GM18867 (cell line): ENCODE measurements around the gene EZH1.

Experiments
- ATAC-seq: cut with Tn5 transposase; IDR thresholded peaks from one replicate; pipeline ENCODE4 v1.9.1; 2021; ENCODE audit warnings: mild to moderate bottlenecking, moderate library complexity; ENCODE audit not compliant: unreplicated experiment

The EZH1 gene

DNA sequence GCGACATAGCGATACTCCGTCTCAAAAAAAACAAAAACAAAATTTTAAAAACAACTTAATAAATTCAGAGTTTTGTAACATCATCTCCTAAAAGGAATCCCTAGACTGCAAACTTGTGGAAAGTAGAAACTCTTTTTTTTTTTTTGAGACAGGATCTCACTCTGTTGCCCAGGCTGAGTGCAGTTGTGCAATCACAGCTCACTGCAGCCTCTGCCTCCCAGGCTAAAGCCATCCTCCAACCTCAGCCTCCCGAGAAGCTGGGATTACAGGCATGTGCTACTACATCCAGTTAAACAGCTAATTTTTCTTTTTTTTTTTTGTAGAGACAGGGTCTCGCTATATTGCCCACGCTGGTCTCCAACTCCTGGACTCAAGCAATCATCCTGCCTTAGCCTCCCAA, 19.7 kb downstream of the EZH1 start:
- ATAC-seq: no peak

DNA sequence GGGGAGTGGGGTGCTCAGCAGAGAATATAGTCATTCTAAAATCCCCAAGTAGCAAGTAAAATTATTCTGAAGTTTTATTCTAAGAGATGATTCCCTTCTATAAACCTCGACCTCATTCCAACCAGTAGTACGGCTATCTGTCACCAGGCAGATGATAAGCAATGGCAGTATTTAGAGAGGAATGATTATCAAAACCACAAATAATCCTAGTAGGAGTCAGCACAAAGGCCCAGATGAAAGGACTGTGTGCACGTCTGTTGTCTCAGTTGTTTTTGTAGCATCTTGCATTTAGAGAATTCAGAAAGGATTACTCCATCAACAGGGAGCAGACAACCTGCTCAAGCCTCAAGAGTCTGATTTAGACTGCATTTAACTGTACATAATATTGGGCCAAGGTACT, 21.2 kb downstream of the EZH1 start:
- ATAC-seq: no peak

DNA sequence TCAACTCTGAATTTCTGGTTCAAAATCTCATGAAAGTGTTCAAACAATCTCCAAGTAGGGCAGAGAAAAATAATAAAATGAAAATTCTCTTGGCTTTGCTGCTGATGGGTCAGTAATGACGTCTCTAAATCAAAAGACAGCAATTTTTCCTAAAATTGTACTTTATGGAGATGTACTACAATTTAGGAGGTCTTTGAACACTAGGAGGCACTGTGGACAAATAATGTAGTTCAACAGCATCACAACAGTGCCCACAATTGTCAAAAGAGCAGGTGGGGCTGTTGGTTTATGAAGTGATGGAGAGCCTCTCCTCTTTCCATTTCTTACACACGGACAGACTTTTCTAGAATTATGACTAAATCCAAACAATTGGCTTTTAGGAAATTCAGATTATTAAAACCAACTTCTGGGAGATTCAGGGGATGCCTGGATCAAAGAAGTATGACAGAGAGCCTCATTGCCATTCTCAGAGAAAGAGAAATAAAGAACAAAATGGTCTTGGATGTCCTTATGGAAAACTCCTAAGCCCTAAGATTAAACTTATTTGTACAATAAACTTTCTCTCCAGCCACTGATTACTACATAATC, 23.8 kb downstream of the EZH1 start:
- no peak for ATAC-seq

DNA sequence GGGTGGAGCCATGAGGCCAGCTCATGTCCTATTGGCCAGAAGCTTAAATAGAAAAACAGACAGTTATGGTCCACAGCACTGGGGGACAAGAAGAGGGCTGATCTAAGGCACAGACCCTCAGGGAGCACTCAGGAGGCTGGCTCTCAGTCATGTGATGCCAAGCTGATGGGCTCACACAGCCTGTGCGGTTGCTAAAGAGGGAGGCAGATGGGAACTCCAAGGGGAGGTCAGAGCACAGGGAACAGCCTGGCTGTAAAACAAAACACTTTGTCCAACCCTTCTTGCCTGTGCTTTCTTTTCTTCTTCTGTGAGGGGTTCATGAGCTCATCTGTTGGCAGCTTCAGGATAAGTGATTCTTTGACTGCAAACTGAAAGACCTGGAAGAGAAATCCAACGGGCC, 35.3 kb downstream of the EZH1 start:
- ATAC-seq: no peak

DNA sequence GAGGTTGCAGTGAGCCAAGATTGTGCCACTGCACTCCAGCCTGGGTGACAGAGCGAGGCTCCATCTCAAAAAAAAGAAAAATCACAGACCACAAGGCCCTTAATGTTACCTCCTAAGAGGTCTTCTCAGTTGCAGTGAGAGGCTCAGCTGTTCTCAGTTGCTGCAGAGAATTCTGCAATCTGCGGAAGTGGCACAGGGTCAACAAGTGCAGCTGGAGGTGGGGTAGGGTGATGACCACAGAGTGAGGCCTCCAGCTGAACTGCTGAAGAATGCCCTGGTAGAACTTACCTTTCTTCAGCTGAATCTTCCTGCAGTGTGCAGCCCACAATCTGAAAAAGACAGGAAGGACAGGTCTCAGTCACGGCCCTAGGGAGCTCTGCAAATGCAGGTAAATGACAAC, 36.3 kb downstream of the EZH1 start:
- ATAC-seq: no peak

DNA sequence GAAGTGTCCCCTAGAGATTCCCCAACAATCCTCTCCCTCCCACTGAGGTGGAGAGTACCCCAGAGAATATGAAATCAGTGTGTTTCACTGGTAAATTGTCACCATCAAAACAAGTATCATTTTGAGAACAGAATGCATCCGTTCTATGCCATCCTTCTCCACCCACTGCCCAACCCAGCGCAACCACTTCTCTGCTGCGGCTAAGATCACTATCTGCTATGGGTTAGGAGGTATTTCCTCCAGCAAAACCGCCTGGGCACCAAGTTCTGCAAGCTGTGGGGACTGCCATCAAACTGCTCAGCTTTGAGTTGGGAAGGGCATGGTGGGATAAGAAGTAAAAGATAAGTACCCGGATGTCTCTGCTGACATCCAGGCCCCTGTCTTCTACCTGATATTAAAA, 38.1 kb downstream of the EZH1 start:
- ATAC-seq: no peak

DNA sequence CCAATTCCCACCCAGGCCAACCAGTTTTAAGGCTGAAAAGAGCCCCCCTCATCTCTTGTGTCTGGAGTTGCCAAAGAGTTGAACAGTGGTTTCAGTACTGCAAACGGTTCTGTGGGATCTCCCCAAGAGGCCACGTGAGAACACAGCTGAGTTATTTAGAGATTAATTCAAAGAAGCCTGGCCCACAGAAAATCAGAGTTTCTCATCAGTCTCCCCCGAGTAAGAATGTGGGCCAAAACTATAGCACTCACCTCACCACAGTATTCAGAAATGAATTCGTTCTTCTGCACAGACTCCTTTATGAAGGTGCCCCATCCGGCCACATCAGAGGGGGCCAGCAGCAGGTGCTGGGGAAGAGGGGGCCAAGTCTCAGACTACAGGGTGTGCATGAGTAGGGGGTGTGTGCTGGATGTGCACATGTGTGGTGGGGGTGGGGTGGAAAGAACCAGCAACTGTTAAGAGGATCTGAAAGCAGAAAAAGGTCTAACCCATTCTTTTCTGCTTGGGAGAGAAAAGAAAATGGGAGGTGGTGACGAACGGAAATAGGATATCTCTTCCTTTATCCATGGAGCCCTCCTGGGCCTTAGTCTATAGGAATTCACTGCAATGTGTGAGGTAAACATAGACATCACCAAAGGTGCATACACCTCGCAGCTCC, 39.9 kb downstream of the EZH1 start:
- ATAC-seq: peak; percentile 71

DNA sequence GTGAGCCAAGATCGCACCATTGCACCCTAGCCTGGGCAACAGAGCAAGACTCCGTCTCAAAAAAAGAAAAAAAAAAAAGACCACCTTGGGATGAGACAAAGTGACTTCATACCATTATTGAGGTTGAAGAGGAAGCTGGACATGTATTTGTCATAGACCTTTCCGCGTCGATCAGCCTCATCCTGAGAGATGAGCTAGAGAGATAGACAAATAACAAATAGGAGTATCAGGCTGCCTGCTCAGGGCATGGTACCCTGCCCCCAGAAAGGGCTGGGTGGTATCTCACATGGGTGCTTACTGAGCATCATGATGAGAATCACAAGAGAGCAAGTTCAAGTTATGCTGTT, 40.4 kb downstream of the EZH1 start:
- ATAC-seq: no peak

DNA sequence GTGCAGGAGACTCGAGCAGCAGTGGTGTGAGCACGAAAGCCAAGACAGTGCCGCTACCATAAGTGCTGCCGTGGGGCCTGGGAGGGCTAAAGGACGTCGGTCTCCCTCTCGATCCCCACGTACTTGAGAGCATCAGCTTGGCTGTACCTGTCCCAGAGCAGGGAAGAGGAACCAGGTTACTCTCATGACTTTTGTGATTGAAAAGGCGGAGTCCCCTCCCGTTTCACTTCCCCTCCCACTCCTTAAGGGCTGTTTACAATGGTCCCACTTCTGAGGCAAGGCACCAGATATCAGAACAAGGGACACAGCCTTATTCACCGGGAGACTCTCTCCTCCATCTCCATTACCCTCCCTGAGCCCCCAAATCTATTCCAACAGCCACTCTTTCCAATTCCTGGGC, 42.4 kb downstream of the EZH1 start:
- ATAC-seq: no peak

DNA sequence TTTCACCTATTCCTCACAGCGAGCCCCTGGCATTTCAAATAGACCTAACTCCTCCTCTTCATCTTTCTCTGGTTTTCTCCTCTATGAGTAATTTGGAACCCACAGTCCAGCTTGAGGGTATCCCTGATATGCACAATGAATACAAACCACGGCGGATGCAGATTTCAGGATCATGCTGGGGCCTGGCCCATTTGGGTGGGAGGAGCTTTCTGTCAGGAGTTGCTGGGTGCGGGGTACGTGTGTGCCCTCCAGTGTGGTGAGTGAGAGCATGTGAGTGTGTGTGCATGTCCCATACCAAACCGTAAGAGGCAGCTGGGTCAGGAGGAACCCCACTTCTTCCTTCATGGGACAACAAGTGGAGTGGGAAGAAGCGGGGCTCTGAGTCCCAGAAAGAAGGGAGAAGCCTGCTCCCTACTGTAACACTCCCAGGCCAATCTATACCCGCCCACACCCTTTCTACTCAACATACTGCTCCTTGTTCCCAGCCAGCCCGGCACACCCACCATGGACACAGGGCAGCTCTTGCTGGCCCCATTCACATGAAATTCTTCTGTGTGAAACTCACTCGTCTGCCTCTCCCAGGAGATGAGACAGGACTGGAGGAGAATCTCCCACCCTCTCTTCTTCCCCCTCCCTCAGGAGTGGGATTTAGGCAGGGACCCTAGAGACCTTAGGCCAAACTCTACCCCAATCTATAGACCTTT, 44.1 kb downstream of the EZH1 start:
- no peak for ATAC-seq

DNA sequence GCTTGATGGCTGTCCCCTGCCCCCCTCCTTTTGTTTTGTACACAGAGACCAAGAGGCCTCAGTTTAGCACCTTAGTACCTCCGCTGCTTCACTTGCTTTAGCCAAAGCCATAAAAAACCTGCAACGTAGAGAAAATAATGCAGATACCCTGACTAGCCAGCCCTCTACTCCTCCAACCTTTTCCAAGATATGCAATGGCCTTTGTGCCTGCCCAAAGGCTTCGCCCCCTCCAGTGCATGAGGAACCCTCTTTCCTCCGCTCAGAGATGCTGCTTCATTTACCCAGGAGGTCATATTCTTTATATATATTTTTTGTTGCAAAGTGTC, 45.5 kb downstream of the EZH1 start:
- no peak for ATAC-seq

DNA sequence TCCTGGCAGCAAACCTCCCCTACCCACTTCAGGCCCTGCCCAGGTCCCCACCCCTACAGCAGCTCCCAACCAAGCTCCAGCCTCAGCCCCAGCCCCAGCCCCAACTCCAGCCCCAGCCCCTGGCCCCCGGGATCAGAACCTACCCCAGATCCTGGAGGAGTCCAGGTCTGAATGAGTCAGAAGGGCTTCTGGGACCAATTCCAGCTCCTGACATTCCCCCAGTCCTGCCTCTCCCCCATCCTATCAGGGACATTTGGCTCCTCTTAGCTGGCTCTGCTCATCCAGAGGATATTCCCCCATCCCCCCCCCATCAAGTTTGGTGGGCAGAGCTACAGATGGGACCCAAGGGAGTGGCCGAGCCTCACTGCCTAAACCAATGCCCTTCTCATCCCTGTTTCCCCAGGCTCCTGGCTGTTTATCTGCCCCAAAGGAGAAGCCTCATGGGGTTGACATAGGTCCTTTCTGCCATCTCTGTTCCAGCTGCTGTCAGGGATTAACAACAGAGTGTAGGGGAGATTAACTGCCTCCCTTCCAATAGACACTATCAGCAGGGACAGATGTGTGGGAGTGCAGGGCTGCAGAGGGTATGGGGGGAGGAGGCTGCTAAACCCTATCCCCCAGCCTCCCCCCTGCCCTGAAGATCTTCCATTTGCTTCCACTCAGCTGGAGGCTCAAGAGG, 46.0 kb downstream of the EZH1 start:
- ATAC-seq: no peak

DNA sequence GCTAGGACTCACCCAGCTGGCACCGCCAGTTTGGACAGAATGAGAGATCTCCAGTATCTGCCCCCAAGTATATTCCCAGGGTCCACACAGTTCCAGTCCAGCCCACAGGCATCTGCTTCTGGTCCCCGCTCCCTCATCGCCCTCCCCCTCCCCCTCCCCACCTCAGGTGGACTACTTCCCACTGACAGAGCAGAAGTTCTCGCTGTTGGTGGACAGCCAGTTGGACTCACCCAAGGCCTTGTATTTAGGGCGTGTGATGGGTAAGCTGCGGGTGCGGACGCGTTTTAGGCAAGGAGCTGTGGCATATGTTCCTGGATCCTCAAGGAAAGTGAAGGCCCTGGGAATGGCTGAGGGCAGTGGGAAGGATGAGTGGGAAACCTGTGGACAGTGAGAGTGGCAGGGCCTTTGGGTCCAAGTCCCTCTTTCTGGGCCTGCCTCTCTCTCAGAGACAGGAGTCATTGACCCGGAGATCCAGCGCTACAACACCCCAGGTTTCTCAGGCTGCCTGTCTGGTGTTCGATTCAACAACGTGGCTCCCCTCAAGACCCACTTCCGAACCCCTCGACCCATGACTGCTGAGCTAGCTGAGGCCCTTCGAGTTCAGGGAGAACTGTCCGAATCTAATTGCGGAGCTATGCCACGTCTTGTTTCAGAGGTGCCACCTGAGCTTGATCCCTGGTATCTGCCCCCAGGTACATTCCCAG, 47.6 kb downstream of the EZH1 start:
- ATAC-seq: no peak

DNA sequence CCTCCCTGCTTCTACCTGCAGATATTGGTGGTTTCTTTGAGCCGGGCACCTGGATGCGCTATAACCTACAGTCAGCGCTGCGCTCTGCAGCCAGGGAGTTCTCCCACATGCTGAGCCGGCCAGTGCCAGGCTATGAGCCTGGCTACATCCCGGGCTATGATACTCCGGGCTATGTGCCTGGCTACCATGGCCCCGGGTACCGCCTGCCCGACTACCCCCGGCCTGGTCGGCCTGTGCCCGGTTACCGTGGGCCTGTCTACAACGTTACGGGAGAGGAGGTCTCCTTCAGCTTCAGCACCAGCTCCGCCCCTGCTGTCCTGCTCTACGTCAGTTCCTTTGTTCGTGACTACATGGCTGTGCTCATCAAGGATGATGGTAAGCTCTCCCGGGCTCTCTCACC, 49.3 kb downstream of the EZH1 start:
- ATAC-seq: no peak

DNA sequence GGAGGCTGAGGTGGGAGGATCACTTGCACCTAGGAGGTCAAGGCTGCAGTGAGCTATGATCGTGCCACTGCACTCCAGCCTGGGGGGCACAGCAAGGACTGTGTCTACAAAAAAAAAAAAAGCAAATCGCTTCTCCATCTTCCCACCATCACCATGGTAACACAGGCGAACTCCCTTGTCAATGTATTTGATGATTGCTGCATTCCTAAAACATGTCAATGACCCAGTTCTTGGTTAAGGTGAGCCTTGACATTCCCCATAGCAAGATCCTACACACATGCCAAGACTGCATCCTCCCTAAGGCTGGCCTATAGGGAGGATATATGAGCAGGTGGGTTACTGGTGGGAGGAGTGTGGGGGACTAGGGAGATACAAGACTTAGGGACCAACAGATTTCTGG, 50.3 kb downstream of the EZH1 start:
- no peak for ATAC-seq

DNA sequence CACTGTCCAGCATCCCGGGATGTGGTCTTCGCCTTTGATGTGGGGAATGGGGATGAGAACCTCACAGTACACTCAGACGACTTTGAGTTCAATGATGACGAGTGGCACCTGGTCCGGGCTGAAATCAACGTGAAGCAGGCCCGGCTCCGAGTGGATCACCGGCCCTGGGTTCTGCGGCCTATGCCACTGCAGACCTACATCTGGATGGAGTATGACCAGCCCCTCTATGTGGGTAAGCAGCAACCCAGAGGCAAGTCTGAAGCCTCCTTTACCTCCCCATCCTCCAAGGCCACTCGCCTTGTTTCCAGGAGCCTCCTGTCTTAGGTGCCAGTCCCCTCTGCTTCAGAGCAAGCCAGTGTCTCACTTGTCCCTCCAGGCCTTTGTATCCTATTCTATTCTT, 52.4 kb downstream of the EZH1 start:
- ATAC-seq: no peak

DNA sequence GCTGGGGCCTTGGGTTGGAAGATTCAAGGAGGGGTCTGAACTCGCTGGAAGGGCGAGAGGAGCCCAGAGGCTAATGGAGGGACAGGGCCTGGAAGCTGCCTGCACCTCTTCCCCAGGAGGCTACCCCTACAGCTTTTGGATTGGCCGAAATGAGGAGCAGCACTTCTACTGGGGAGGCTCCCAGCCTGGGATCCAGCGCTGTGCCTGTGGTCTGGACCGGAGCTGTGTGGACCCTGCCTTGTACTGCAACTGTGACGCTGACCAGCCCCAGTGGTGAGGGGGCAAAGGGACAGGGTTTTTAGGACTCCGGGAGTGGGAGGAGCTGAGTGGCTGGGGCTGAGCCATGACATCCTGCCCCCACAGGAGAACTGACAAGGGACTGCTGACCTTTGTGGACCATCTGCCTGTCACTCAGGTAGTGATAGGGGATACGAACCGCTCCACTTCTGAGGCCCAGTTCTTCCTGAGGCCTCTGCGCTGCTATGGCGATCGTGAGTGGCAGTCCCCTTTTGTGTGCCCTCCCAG, 53.8 kb downstream of the EZH1 start:
- ATAC-seq: no peak

DNA sequence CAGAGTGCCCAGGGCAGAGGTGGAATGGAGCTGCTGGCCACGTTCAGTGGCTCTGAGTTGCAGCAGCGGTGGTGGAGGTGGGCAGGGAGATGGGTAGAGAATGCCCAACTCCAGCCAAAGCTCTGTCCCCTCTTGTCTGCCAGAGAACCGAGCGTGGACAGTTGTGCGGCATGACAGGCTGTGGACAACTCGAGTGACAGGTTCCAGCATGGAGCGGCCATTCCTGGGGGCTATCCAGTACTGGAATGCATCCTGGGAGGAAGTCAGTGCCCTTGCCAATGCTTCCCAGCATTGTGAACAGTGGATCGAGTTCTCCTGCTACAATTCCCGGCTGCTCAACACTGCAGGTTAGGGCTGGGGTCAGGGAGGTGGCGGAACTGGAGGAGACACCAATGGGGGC, 54.2 kb downstream of the EZH1 start:
- no peak for ATAC-seq

DNA sequence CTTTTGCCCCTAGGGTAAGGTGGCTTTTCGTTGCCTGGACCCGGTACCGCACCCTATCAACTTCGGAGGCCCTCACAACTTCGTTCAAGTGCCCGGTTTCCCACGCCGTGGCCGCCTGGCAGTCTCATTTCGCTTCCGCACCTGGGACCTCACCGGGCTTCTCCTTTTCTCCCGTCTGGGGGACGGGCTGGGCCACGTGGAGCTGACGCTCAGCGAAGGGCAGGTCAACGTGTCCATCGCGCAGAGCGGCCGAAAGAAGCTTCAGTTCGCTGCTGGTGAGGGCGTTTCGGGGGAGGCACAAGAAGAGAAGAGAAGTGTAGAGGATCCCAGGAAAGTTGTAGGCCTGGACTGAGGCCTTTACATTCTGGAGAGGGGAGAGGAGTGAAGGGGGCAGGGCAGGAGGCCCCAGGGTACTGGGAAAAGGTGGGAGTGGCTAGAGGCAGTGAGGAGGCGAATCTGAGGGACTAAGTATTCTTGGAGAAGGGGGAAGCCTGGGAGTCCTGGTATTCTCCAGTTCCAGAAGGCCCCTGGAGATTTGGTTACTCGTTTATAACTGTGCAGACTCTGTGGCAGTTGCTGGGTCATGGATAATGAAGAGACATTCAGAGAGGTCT, 57.0 kb downstream of the EZH1 start:
- no peak for ATAC-seq

DNA sequence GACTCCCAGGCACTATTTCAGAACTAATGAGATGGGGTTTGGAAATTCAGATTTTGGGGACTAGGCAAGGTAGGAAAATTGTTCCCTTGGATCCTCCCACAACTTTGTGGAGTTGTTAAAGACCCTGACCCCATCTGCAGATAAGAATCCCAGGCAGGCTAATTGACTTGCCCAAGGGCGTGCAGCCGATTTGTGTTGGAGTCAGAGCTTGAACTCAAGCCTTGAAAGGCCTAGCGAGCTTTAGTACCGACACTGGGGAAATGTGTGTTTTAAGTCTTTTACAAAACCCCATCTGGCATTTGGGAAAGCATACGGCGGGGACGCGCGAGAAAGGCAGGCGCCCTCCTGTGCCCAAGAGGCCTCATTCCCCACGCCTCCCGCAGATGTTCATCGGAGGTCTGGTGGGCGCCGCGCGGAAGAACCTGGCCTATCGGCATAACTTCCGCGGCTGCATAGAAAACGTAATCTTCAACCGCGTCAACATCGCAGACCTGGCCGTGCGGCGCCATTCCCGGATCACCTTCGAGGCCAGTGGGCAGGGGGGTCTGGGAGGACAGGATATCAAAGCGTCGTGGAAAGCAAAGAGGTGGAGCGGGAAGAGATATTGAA, 58.2 kb downstream of the EZH1 start:
- no peak for ATAC-seq

DNA sequence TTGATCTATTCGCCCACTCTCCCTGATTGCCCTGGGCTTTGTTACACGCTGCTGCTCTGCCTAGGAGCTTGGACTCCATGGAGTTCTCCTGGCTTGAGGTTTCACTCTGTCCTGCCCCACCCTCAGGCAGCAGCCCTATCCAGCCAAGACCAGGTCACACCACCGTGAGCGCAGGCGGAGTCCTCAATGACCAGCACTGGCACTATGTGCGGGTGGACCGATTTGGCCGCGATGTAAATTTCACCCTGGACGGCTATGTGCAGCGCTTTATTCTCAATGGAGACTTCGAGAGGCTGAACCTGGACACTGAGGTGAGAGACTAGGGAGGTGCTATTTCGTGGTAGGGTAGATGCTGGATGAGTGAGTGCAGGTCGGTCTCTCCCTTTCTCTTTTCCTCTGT, 59.0 kb downstream of the EZH1 start:
- ATAC-seq: no peak
